K562 (cell line): ENCODE results near the gene HSF5. TPM values are rescaled to one million over a fixed set of nuclear protein-coding genes. Genes with fewer than 3 reads are reported as not detected.

Source experiments
- ATAC-seq: fragments of 200-7000 bp; cut with Tn5 transposase; 3 replicates; pipeline ENCODE4 v1.9.1; 2020; ENCODE audit warnings: moderate library complexity
- BruUV-seq: library from RNA; stranded (reverse); fragments of 400-500 nt; replicated peaks from 2 replicates; lab custom pipeline; 2021; lab: Mats Ljungman, UMichigan
- CTCF ChIA-PET: fragments of 300-600 bp; formaldehyde crosslinking; extraction: SDS; loops from one replicate; lab custom pipeline; 2021; ENCODE audit warnings: low intra/inter-chr PET ratio; lab: Yijun Ruan, JAX
- POLR2A ChIA-PET: fragments of 300-600, 350-650 bp; sonication (Branson Sonifier 250); formaldehyde crosslinking; extraction: SDS; loops from one replicate; lab custom pipeline; 2021; ENCODE audit warnings: antibody characterized with exemption, inconsistent platforms; lab: Yijun Ruan, JAX
- DNase-seq, 4 experiments: peaks; one replicate each; pipeline versions ENCODE4 v3.0.0 to v3.0.0-alpha.2; 2011 to 2018; ENCODE audit warnings: low spot score in 3 of 4, mixed read lengths in 3 of 4; ENCODE audit errors: extremely low read depth in 1 of 4
- FAIRE-seq: peaks from 2 replicates; lab custom pipeline; 2011; peaks lifted over from hg19 to GRCh38; lab: Jason Lieb, UNC
- H2AFZ ChIP-seq: 2 replicates; pipeline ENCODE4 v1.6.0; 2011; ENCODE audit warnings: low read depth, low read length, control low read depth, inconsistent platforms
- H3K27ac ChIP-seq: fragments of 200-600 bp; 3 replicates; pipeline ENCODE4 v1.8.0; 2011; ENCODE audit warnings: low read depth, mild to moderate bottlenecking, control low read depth, inconsistent platforms, low read length, moderate library complexity, mixed read lengths; ENCODE audit errors: extremely low read depth
- H3K27me3 ChIP-seq, 2 experiments: fragments of 300-600 bp in 1 of 2; 2 replicates in 1 of 2; 3 replicates in 1 of 2; pipeline versions ENCODE4 v1.6.0 to v1.8.0; 2011; ENCODE audit warnings: inconsistent platforms in 2 of 2, low read length in 2 of 2, mild to moderate bottlenecking in 1 of 2, mixed read lengths in 1 of 2, moderate library complexity in 1 of 2; ENCODE audit not compliant: control insufficient read depth in 2 of 2, insufficient read depth in 2 of 2
- H3K36me3 ChIP-seq: fragments of 300-600 bp; 3 replicates; pipeline ENCODE4 v1.8.0; 2011; ENCODE audit warnings: mild to moderate bottlenecking, low read length, inconsistent platforms; ENCODE audit not compliant: control insufficient read depth, insufficient read depth
- H3K4me1 ChIP-seq, 2 experiments: fragments of 200-600 bp in 1 of 2; replicated peaks in 1 of 2; 2 replicates in 1 of 2; 3 replicates in 1 of 2; pipeline versions ENCODE4 v1.5.1 to v1.8.0; 2011; ENCODE audit warnings: inconsistent platforms in 2 of 2, low read length in 2 of 2, mild to moderate bottlenecking in 1 of 2, mixed read lengths in 1 of 2, moderate library complexity in 1 of 2; ENCODE audit not compliant: control insufficient read depth in 2 of 2, insufficient read depth in 2 of 2
- H3K4me2 ChIP-seq: 2 replicates; pipeline ENCODE4 v1.6.1; 2011; ENCODE audit warnings: low read length, control low read depth, inconsistent platforms, mixed read lengths; ENCODE audit not compliant: insufficient read depth
- H3K4me3 ChIP-seq: fragments of 200-600 bp; sonication (generic), shearing (Covaris generic); 2 replicates; pipeline ENCODE4 v1.5.1; 2016; ENCODE audit warnings: control low read depth, inconsistent platforms
- H3K79me2 ChIP-seq: fragments of 200-600 bp; 3 replicates; pipeline ENCODE4 v1.8.0; 2011; ENCODE audit warnings: low read length, inconsistent platforms; ENCODE audit not compliant: control insufficient read depth, insufficient read depth
- H3K9ac ChIP-seq, 2 experiments: 2 replicates each; pipeline versions ENCODE4 v1.6.0 to v1.6.1; 2011; ENCODE audit warnings: low read depth in 2 of 2, low read length in 2 of 2, control low read depth in 1 of 2, inconsistent platforms in 1 of 2, mild to moderate bottlenecking in 1 of 2, mixed read lengths in 1 of 2; ENCODE audit not compliant: insufficient read depth in 1 of 2
- H3K9me1 ChIP-seq: one replicate; pipeline ENCODE4 v1.6.0; 2011; ENCODE audit warnings: inconsistent platforms, mild to moderate bottlenecking, low read length, moderate library complexity; ENCODE audit not compliant: control insufficient read depth, insufficient read depth
- H3K9me3 ChIP-seq: replicated peaks from 2 replicates; pipeline ENCODE4 v1.5.1; 2011; ENCODE audit warnings: low read depth, low read length, inconsistent platforms; ENCODE audit not compliant: control insufficient read depth, insufficient read depth
- H4K20me1 ChIP-seq: replicated peaks from 2 replicates; pipeline ENCODE4 v1.6.1; 2011; ENCODE audit warnings: low read length, inconsistent platforms, mixed read lengths; ENCODE audit not compliant: control insufficient read depth, insufficient read depth
- CBX2 ChIP-seq: fragments of 200-600 bp; sonication (generic); IDR thresholded peaks from one replicate; pipeline ENCODE4 v1.6.1; 2012; ENCODE audit warnings: mild to moderate bottlenecking, low read length, inconsistent platforms; ENCODE audit not compliant: insufficient read depth, poor library complexity, severe bottlenecking
- CEBPB ChIP-seq: fragments of 450-650 bp; IDR thresholded peaks from 2 replicates; pipeline ENCODE4 v1.6.1; 2016; ENCODE audit warnings: missing genetic modification characterization, missing compliant biosample characterization
- CEBPG ChIP-seq, 3 experiments: fragments of 200-800 bp in 1 of 3; sonication (Bioruptor generic) in 1 of 3; sonication (generic) in 1 of 3; formaldehyde crosslinking in 1 of 3; IDR thresholded peaks in 2 of 3; conservative IDR thresholded peaks in 1 of 3; 2 replicates each; pipeline versions ENCODE4 v1.6.1 to v1.8.0; 2016 to 2022; ENCODE audit warnings: missing compliant biosample characterization in 2 of 3, missing genetic modification characterization in 2 of 3, mild to moderate bottlenecking in 1 of 3, missing genetic modification reagents in 1 of 3
- EZH2 ChIP-seq: IDR thresholded peaks from 2 replicates; pipeline ENCODE4 v1.6.1; 2012; ENCODE audit warnings: low read depth, mild to moderate bottlenecking, inconsistent platforms, low read length, borderline replicate concordance
- GATAD2B ChIP-seq: fragments of 450-650 bp; IDR thresholded peaks from 2 replicates; pipeline ENCODE4 v1.6.1; 2017; ENCODE audit warnings: mild to moderate bottlenecking, borderline replicate concordance
- KDM1A ChIP-seq, 2 experiments: fragments of 450-650 bp; IDR thresholded peaks; 2 replicates each; pipeline ENCODE4 v1.6.1; 2016; ENCODE audit warnings: mild to moderate bottlenecking in 2 of 2
- SIN3B ChIP-seq: fragments of 450-650 bp; IDR thresholded peaks from 2 replicates; pipeline ENCODE4 v1.6.1; 2017; ENCODE audit warnings: low read depth, mild to moderate bottlenecking, moderate library complexity
- WGBS: fragments of 100-300 bp; shearing (Covaris generic); methylation state at CpG from one replicate; pipeline ENCODE4 v1.1.6; 2016; ENCODE audit warnings: low coverage, mixed read lengths; ENCODE audit not compliant: insufficient coverage; ENCODE audit errors: missing lambda C conversion rate; 5-methylcytosine and 5-hydroxymethylcytosine counted together
- in situ Hi-C: fragments of 300-500 bp; cut with MboI; formaldehyde crosslinking; loops from 4 replicates; pipeline ENCODE4 v1.15.0; 2018; ENCODE audit warnings: inconsistent platforms, mixed read lengths
- intact Hi-C: fragments of 100-400 bp; cut with micrococcal nuclease; formaldehyde crosslinking; loops from 2 replicates; pipeline ENCODE4 v1.14.2; 2022
- polyA plus RNA-seq, 8 experiments: library from polyadenylated mRNA; depleted of rRNA in 4 of 8; stranded (reverse) in 5 of 8; unstranded in 3 of 8; fragments of >200 nt; fragmentation: Nextera tagmentation in 2 of 8; fragmentation: Illumina TruSeq in 1 of 8; extraction: Ambion mirVana in 2 of 8; extraction: Trizol in 1 of 8; gene quantifications; 2 replicates each; pipeline versions ENCODE4 v1.2.1 to v1.2.3, GENCODE V29; 2011 to 2014; ENCODE audit warnings: inconsistent platforms in 1 of 8, missing spikeins in 1 of 8
- total RNA-seq, 7 experiments: library from RNA; depleted of rRNA in 6 of 7; stranded (reverse); fragments of >200 nt in 6 of 7; fragmentation: Illumina TruSeq in 2 of 7; extraction: Trizol in 2 of 7; gene quantifications; 2 replicates each; pipeline versions ENCODE4 v1.2.1 to v1.2.3, GENCODE V29; 2011 to 2021; ENCODE audit warnings: low replicate concordance in 1 of 7

The HSF5 gene
- total and polyA plus RNA-seq, 9 of the 15 experiments (the other 6 are each of a cell fraction or from before 2014, with no cell fraction given): 0.04 TPM; not detected in 8

DNA sequence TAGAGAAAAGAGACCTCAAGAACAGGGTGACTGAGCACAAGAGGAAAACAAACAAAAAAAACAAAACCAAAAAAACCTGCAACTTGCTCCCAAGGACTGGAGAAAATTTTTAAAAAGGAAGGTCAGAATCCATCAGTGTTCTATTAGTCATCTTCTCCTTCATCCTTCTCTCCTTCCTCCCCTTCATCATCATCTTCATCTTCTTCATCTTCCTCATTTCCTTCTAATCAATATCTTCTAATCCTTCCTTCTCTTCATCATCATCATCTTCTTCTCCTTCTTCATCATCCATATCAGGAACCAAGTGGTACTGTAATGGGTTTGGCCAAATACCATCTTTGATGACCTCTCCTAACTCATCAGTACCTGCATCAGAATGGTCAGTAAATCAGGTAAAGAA is 12.2 kb downstream of the HSF5 start:
- Histone ChIP-seq H3K36me3 (no peaks in the 10 kb centered on the region), H3K79me2 (no peaks in the 10 kb centered on the region), H3K9ac (no peak overlapping the region), H3K27ac (no peak overlapping the region), H3K9me1 (no peaks in the 10 kb centered on the region), H2AFZ (no peak overlapping the region), H3K9me3 (no peaks in the 10 kb centered on the region), H3K4me2 (no peak overlapping the region), H3K4me1 (peaks cover 0 to 2% of the 10 kb centered on the region in 2 experiments; a peak in 1 of 5 replicates), H3K4me3 (no peak overlapping the region), H3K27me3 (peaks cover 0 to 3% of the 10 kb centered on the region in 2 experiments; a peak in 2 of 5 replicates), H4K20me1 (no peaks in the 10 kb centered on the region)
- TF ChIP-seq KDM1A (IDR thresholded peaks at IDR 0.05): peak; percentile 25 to 27; a peak in 1 of 4 replicates
- TF ChIP-seq GATAD2B: no peak
- no peak for TF ChIP-seq EZH2
- peak; percentile 11 for TF ChIP-seq CBX2
- DNase-seq (no peak), ATAC-seq (no peak), FAIRE-seq (no peak)
- no TSS peak for BruUV-seq
- ChIA-PET CTCF (no interaction called here), POLR2A (interaction anchor here (0.7 to 1.1 kb wide), 3 partner anchors 21 to 155 kb away, joined by 3 to 4 read pairs (median 3); partner anchors contain the start of gene TSPOAP1)
- intact Hi-C loops (no loop called here), in situ Hi-C loops (no loop called here)

DNA sequence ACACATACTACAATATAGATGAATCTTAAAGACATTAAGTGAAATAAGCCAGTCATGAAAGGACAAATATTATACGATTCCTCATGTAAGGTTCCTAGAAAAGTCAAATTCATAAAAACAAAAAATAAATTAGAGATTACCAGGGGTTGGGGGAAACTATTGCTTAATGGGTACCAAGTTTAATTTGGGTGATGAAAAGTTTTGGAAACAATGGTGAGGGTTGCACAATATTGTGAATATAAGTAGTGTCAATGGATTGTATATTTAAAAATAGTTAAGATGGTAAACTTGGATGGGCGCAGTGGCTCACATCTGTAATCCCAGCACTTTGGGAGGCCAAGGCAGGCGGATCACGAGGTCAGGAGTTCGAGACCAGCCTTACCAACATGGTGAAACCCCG is 17.9 kb downstream of the HSF5 start:
- in situ Hi-C loops: no loop called here
- Histone ChIP-seq H2AFZ (no peak overlapping the region), H3K4me2 (no peak overlapping the region), H3K9me1 (no peaks in the 10 kb centered on the region), H3K4me3 (no peak overlapping the region), H3K79me2 (no peaks in the 10 kb centered on the region), H3K9ac (no peak overlapping the region), H3K9me3 (no peaks in the 10 kb centered on the region), H4K20me1 (no peaks in the 10 kb centered on the region), H3K27me3 (peaks cover 2 to 4% of the 10 kb centered on the region in 2 experiments; a peak in 3 of 5 replicates), H3K27ac (no peak overlapping the region), H3K4me1 (no peaks in the 10 kb centered on the region), H3K36me3 (no peaks in the 10 kb centered on the region)
- CTCF ChIA-PET: no interaction called here
- FAIRE-seq: no peak
- intact Hi-C loops: no loop called here
- POLR2A ChIA-PET: no interaction called here
- ATAC-seq: no peak
- 18% methylated on average over 6 of the region's 6 CpGs for WGBS
- BruUV-seq: no TSS peak
- no peak for DNase-seq
- no peak for TF ChIP-seq CEBPG (CRISPR knock-in tag; IDR thresholded peaks at IDR 0.05)
- TF ChIP-seq CEBPG (tag; conservative IDR thresholded peaks at IDR 0.05 in 1 of 2, IDR thresholded peaks at IDR 0.05 in 1 of 2): peak in 1 of 2 experiments; percentile 67; a peak in 3 of 4 replicates
- no peak for TF ChIP-seq SIN3B
- peak; percentile 71 for TF ChIP-seq CEBPB
